K562 (cell line): ENCODE measurements around the gene SOX12. TPM values are rescaled to one million over a fixed set of nuclear protein-coding genes. Genes with fewer than 3 reads are reported as not detected.

ENCODE experiments used
- BCOR ChIP-seq: fragments of 450-650 bp; IDR thresholded peaks from 2 replicates; pipeline ENCODE4 v1.6.1; 2016
- DPF2 ChIP-seq: fragments of 450-650 bp; IDR thresholded peaks from 2 replicates; pipeline ENCODE4 v1.6.1; 2016
- E2F4 ChIP-seq: sonication (generic); formaldehyde crosslinking; IDR thresholded peaks from 2 replicates; pipeline ENCODE4 v1.8.0; 2022; ENCODE audit warnings: mild to moderate bottlenecking, low read depth, missing genetic modification reagents
- ERF ChIP-seq: fragments of 450-650 bp; formaldehyde crosslinking; IDR thresholded peaks from 2 replicates; pipeline ENCODE4 v1.4.0; 2020; ENCODE audit warnings: mild to moderate bottlenecking, mixed read lengths
- EWSR1 ChIP-seq: fragments of 450-650 bp; IDR thresholded peaks from 2 replicates; pipeline ENCODE4 v1.6.1; 2018; ENCODE audit warnings: borderline replicate concordance, mild to moderate bottlenecking, low read depth, moderate library complexity; ENCODE audit not compliant: partially characterized antibody
- GATAD2B ChIP-seq: fragments of 450-650 bp; IDR thresholded peaks from 2 replicates; pipeline ENCODE4 v1.6.1; 2017; ENCODE audit warnings: mild to moderate bottlenecking, borderline replicate concordance
- GTF3C2 ChIP-seq: IDR thresholded peaks from 3 replicates; pipeline ENCODE4 v1.6.1; 2011; ENCODE audit warnings: borderline replicate concordance, mild to moderate bottlenecking, moderate library complexity; ENCODE audit not compliant: insufficient read length; ENCODE audit errors: extremely low read depth
- MXD1 ChIP-seq: fragments of 250-450 bp; sonication (Bioruptor Pico); IDR thresholded peaks from 2 replicates; pipeline ENCODE4 v1.8.0; 2021; ENCODE audit warnings: borderline replicate concordance, mild to moderate bottlenecking, moderate library complexity; ENCODE audit not compliant: poor library complexity, severe bottlenecking
- NFRKB ChIP-seq: fragments of 450-650 bp; IDR thresholded peaks from 2 replicates; pipeline ENCODE4 v1.6.1; 2016; ENCODE audit warnings: low read depth
- NR2F6 ChIP-seq: fragments of 450-650 bp; formaldehyde crosslinking; IDR thresholded peaks from 2 replicates; pipeline ENCODE4 v1.4.0; 2020; ENCODE audit warnings: mild to moderate bottlenecking
- RNF2 ChIP-seq: sonication (generic); IDR thresholded peaks from 2 replicates; pipeline ENCODE4 v1.6.1; 2016
- SAFB2 ChIP-seq: fragments of 200-400 bp; formaldehyde crosslinking; IDR thresholded peaks from 2 replicates; pipeline ENCODE4 v1.6.1; 2018; ENCODE audit warnings: borderline replicate concordance, low read length, low read depth, moderate library complexity; ENCODE audit not compliant: severe bottlenecking
- SIN3B ChIP-seq: fragments of 450-650 bp; IDR thresholded peaks from 2 replicates; pipeline ENCODE4 v1.6.1; 2017; ENCODE audit warnings: low read depth, mild to moderate bottlenecking, moderate library complexity
- STAG1 ChIP-seq: sonication (generic); formaldehyde crosslinking; IDR thresholded peaks from 2 replicates; pipeline ENCODE4 v1.5.0; 2020; ENCODE audit warnings: missing genetic modification reagents, borderline replicate concordance
- ZBTB8A ChIP-seq: fragments of 450-650 bp; IDR thresholded peaks from 2 replicates; pipeline ENCODE4 v1.6.1; 2018; ENCODE audit warnings: mild to moderate bottlenecking, moderate library complexity; ENCODE audit not compliant: partially characterized antibody
- ZMIZ1 ChIP-seq, 2 experiments: fragments of 150-350 bp in 1 of 2; IDR thresholded peaks; 2 replicates each; pipeline ENCODE4 v1.6.1; 2012 to 2016; ENCODE audit warnings: low read depth in 2 of 2, low read length in 2 of 2, mild to moderate bottlenecking in 1 of 2, moderate library complexity in 1 of 2
- ZNF174 ChIP-seq: fragments of 250-450 bp; sonication (Bioruptor Pico); IDR thresholded peaks from 2 replicates; pipeline ENCODE4 v1.4.0; 2020; ENCODE audit warnings: mild to moderate bottlenecking
- ZNF551 ChIP-seq: fragments of 250-450 bp; sonication (Bioruptor Pico); IDR thresholded peaks from 2 replicates; pipeline ENCODE4 v1.5.0; 2021; ENCODE audit warnings: mild to moderate bottlenecking, moderate library complexity
- ZNF561 ChIP-seq: fragments of 450-650 bp; formaldehyde crosslinking; conservative IDR thresholded peaks from 2 replicates; pipeline ENCODE4 v1.4.0; 2020; ENCODE audit warnings: mild to moderate bottlenecking, moderate library complexity
- polyA plus RNA-seq, 8 experiments: library from polyadenylated mRNA; depleted of rRNA in 4 of 8; stranded (reverse) in 5 of 8; unstranded in 3 of 8; fragments of >200 nt; fragmentation: Nextera tagmentation in 2 of 8; fragmentation: Illumina TruSeq in 1 of 8; extraction: Ambion mirVana in 2 of 8; extraction: Trizol in 1 of 8; gene quantifications; 2 replicates each; pipeline versions ENCODE4 v1.2.1 to v1.2.3, GENCODE V29; 2011 to 2014; ENCODE audit warnings: inconsistent platforms in 1 of 8, missing spikeins in 1 of 8
- total RNA-seq, 7 experiments: library from RNA; depleted of rRNA in 6 of 7; stranded (reverse); fragments of >200 nt in 6 of 7; fragmentation: Illumina TruSeq in 2 of 7; extraction: Trizol in 2 of 7; gene quantifications; 2 replicates each; pipeline versions ENCODE4 v1.2.1 to v1.2.3, GENCODE V29; 2011 to 2021; ENCODE audit warnings: low replicate concordance in 1 of 7

The SOX12 gene
- total and polyA plus RNA-seq, 9 of the 15 experiments (the other 6 are each of a cell fraction or from before 2014, with no cell fraction given): 0.42 to 26.3 (median 2.6) TPM

GRCh38 chr20:362271-363254 lies 37.2 kb downstream of the SOX12 start (continued):
- TF ChIP-seq NFRKB (peak; percentile 85), STAG1 (CRISPR knock-in tag) (no peak), GTF3C2 (no peak), GATAD2B (no peak), DPF2 (no peak), ZMIZ1 (IDR thresholded peaks at IDR 0.05; ENCODE audit: low read depth in 2 of 2, low read length in 2 of 2) (no peak), ZNF561 (0 out of 2 replicates have a peak, but pooled peaks have one; percentile 26), SAFB2 (no peak), ERF (CRISPR knock-in tag) (0 out of 2 replicates have a peak, but pooled peaks have one; percentile 75), BCOR (no peak), EWSR1 (no peak), E2F4 (CRISPR knock-in tag) (no peak), ZNF551 (CRISPR knock-in tag) (no peak), NR2F6 (no peak), ZBTB8A (no peak), RNF2 (peak; percentile 73; the same call in 1 of the 2 replicates), MXD1 (no peak), SIN3B (no peak), ZNF174 (CRISPR knock-in tag) (no peak)
